ENCODE data around the gene RGS12. TPM values are rescaled to one million over a fixed set of nuclear protein-coding genes. Genes with fewer than 3 reads are reported as not detected.

Gene RGS12
- total RNA-seq, 2 donors from 2014 or later: 45.2 to 48.6 TPM

DNA sequence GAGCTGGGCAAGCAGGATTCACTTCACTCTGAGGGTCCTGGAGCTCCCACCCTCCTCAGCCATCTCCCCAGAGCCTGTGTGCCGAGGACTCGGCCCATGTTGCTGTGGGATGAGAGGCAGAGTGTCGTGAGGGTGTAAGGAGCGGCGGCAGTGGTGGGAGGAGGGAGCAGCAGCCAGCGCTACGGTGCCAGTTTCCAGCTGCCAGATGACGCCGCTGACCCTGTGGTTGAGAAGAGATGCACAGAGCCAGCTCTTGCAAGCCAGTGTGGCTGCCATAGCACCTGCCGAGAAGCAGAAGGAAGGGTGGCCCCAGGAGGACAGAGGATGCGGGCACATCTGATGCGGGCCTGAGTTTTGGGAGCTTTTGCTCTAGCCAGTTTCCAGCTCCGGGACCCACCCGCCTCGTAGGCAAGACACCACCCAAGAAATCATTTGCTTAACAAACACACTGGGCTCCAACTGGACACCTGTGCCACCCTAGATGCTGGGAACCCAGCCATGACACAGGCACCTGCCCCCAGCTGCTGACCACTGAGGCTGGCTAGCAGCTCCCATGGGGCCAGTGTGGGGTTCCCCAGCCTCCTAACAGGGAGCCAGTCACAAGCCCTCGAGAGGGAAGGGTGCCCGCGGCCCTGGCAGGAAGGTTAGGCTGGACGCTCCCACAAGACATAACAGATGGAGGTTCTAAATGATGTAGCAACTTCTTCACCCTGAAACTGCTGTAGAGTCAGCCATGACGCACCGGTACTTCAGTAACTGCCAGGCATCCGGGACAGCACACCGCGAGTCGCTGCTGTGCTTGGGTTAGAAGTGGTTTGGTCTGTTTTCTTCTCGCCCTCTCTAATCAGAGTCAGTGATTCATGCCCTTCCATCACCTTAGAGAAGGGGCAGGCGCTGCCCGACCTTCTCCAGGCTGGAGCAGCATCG lies 35.0 kb upstream of the RGS12 start:
- Histone ChIP-seq H3K36me3 (ENCODE audit: control insufficient read depth, insufficient read depth, low read length) (no peaks in the 10 kb centered on the region), H3K27ac (ENCODE audit: low read depth, low read length) (no peak overlapping the region), H3K4me3 (ENCODE audit: low read length) (no peak overlapping the region), H3K9ac (ENCODE audit: extremely low read depth, low read length, poor library complexity, severe bottlenecking) (no peak overlapping the region), H3K4me1 (ENCODE audit: control insufficient read depth, insufficient read depth, low read length) (no peaks in the 10 kb centered on the region), H3K9me3 (ENCODE audit: control insufficient read depth, low read length) (no peaks in the 10 kb centered on the region), H3K27me3 (ENCODE audit: control insufficient read depth, insufficient read depth, low read length, poor library complexity, severe bottlenecking) (no peaks in the 10 kb centered on the region)
- Mint-ChIP-seq H3K4me1 (no peaks in the 10 kb centered on the region), H3K27me3 (ENCODE audit: insufficient read depth) (no peaks in the 10 kb centered on the region), H3K4me3 (no peak overlapping the region), H3K27ac (no peak overlapping the region), H3K9me3 (no peaks in the 10 kb centered on the region), H3K36me3 (ENCODE audit: low read depth) (no peaks in the 10 kb centered on the region)
- DNase-seq: no peak
- 89 to 90% methylated on average over 22 to 29 of the region's 29 CpGs for WGBS, 2 experiments (ENCODE audit: insufficient coverage in 1 of 2, insufficient read length in 1 of 2)
- TF ChIP-seq, protein P1, sequence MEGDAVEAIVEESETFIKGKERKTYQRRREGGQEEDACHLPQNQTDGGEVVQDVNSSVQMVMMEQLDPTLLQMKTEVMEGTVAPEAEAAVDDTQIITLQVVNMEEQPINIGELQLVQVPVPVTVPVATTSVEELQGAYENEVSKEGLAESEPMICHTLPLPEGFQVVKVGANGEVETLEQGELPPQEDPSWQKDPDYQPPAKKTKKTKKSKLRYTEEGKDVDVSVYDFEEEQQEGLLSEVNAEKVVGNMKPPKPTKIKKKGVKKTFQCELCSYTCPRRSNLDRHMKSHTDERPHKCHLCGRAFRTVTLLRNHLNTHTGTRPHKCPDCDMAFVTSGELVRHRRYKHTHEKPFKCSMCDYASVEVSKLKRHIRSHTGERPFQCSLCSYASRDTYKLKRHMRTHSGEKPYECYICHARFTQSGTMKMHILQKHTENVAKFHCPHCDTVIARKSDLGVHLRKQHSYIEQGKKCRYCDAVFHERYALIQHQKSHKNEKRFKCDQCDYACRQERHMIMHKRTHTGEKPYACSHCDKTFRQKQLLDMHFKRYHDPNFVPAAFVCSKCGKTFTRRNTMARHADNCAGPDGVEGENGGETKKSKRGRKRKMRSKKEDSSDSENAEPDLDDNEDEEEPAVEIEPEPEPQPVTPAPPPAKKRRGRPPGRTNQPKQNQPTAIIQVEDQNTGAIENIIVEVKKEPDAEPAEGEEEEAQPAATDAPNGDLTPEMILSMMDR (conservative IDR thresholded peaks at IDR 0.05): no peak

DNA sequence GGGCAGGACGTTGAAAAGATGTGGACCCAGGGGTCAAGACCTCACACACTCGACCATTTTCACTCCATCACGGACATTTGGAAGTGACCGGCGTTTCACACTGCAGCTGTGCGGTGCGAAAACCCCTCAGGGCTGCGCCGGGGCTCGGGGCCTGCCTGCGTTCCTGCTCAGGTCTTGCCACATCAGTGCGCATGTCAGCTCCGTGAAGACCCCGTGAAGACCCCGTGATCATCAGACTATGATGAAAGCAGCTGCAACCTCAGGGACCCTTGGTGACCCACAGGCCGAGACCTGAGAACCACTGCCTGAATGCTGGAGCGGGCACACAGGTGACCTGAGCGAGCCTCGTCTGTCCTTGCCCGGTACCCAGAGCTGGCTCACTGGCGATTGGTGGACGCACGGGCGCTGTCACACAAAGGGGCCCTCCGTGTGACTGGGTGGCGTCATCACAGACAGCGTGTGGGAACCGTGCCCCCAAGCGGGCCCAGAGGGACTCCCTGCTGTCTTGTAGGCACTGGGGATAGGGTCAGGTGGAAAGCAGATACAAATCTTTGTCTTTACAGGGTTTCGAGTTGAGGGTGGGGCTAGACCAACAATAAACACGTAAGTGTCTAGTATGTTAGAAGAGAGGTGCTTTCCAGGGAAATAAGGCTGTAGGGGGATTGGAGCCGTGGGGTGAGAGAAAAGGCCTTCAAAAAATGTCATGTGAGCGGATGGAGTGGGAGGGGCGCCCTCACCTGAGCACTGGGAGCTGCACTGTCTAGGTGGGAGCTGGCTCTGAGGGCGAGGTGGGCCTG lies 31.2 kb upstream of the RGS12 start:
- no peaks in the 10 kb centered on the region for H3K27me3 ChIP-seq (ENCODE audit: control insufficient read depth, insufficient read depth, low read length, poor library complexity, severe bottlenecking)
- H3K4me3 ChIP-seq (ENCODE audit: low read length): no peak overlapping the region
- no peak overlapping the region for H3K27ac ChIP-seq (ENCODE audit: low read depth, low read length)
- no peaks in the 10 kb centered on the region for H3K9me3 Mint-ChIP-seq
- TF ChIP-seq, protein P1 (conservative IDR thresholded peaks at IDR 0.05): no peak
- H3K36me3 ChIP-seq (ENCODE audit: control insufficient read depth, insufficient read depth, low read length): no peaks in the 10 kb centered on the region
- H3K9me3 ChIP-seq (ENCODE audit: control insufficient read depth, low read length): no peaks in the 10 kb centered on the region
- DNase-seq: no peak
- H3K36me3 Mint-ChIP-seq (ENCODE audit: low read depth): no peaks in the 10 kb centered on the region
- no peak overlapping the region for H3K9ac ChIP-seq (ENCODE audit: extremely low read depth, low read length, poor library complexity, severe bottlenecking)
- H3K4me1 ChIP-seq (ENCODE audit: control insufficient read depth, insufficient read depth, low read length): no peaks in the 10 kb centered on the region
- no peak overlapping the region for H3K27ac Mint-ChIP-seq
- H3K27me3 Mint-ChIP-seq (ENCODE audit: insufficient read depth): no peaks in the 10 kb centered on the region
- no peak overlapping the region for H3K4me3 Mint-ChIP-seq
- no peaks in the 10 kb centered on the region for H3K4me1 Mint-ChIP-seq
- WGBS, 2 experiments (ENCODE audit: insufficient coverage in 1 of 2, insufficient read length in 1 of 2): 89 to 94% methylated on average over 29 to 35 of the region's 35 CpGs

DNA sequence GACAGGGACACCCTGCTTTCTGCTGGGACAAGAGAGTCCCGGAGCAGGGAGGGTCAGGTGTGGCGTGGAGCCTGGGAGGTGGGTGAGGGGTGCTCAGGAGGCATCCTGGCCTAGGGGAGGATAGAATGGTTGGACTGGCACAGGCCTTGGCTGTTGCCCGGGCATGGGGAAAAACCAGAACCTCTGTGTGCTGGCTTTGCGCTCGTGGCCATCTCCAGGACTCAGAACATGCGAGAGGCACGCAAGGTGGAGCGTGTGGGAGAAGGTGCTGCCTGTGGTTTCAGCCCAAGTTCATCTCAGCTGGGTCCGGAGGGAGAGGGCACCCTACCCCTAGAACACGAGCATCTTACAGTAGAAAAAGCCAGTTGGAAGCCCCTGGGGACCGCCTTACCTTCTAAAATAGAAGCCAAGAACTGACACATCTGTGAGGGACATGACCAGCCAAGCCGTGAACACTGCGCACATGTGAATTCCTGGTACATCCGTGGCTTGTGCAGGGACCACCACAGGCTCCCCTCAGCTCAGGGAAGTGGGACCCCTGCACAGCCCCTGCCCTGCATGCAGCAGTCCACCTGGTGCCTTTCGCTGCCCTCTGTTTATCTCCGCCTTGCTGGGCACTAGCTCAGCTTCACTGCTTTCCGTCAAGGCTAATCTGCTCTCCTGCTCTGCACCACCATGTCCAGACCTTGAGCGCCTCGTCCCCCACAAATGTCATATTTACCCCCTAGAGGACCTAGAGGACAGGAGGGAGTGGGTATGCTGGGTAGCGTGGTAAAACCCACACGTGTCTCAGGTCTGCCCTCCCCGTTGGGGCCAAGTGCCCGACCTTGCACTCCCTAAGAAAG lies 30.4 kb upstream of the RGS12 start:
- no peaks in the 10 kb centered on the region for H3K9me3 Mint-ChIP-seq
- no peaks in the 10 kb centered on the region for H3K36me3 ChIP-seq (ENCODE audit: control insufficient read depth, insufficient read depth, low read length)
- no peak overlapping the region for H3K9ac ChIP-seq (ENCODE audit: extremely low read depth, low read length, poor library complexity, severe bottlenecking)
- H3K36me3 Mint-ChIP-seq (ENCODE audit: low read depth): no peaks in the 10 kb centered on the region
- no peak overlapping the region for H3K27ac ChIP-seq (ENCODE audit: low read depth, low read length)
- H3K4me1 Mint-ChIP-seq: no peaks in the 10 kb centered on the region
- 90 to 92% methylated on average over 17 to 23 of the region's 23 CpGs for WGBS, 2 experiments (ENCODE audit: insufficient coverage in 1 of 2, insufficient read length in 1 of 2)
- H3K9me3 ChIP-seq (ENCODE audit: control insufficient read depth, low read length): no peaks in the 10 kb centered on the region
- H3K27ac Mint-ChIP-seq: no peak overlapping the region
- H3K27me3 Mint-ChIP-seq (ENCODE audit: insufficient read depth): no peaks in the 10 kb centered on the region
- TF ChIP-seq, protein P1 (conservative IDR thresholded peaks at IDR 0.05): no peak
- no peak for DNase-seq
- H3K4me3 Mint-ChIP-seq: no peak overlapping the region
- no peaks in the 10 kb centered on the region for H3K27me3 ChIP-seq (ENCODE audit: control insufficient read depth, insufficient read depth, low read length, poor library complexity, severe bottlenecking)
- no peaks in the 10 kb centered on the region for H3K4me1 ChIP-seq (ENCODE audit: control insufficient read depth, insufficient read depth, low read length)
- no peak overlapping the region for H3K4me3 ChIP-seq (ENCODE audit: low read length)

All from endodermal cell (in vitro differentiated cells).